Amniotic epithelial cell (primary cell): ENCODE measurements around the gene GJB3.
"Not testable (repeated sequence)": the region's sequence is repeated elsewhere in the genome, so short reads cannot be mapped to it uniquely, and the experiment has no call there.

Source experiments
- DNase-seq: peaks from one replicate; pipeline ENCODE4 v3.0.0-alpha.2; 2010; ENCODE audit warnings: low read depth

Gene GJB3

GRCh38 chr1:34781071-34781843 lies at the start of gene GJB3:
Gene GJB3, plus strand, starts transcription at chr1:34781214. Its CDS starts 3,549 bp downstream, at chr1:34784763.
- DNase-seq = no peak

GRCh38 chr1:34732831-34733230 lies 48.2 kb upstream of the GJB3 start:
- DNase-seq = not testable (repeated sequence)

GRCh38 chr1:34736692-34737091 lies 44.3 kb upstream of the GJB3 start:
- no peak for DNase-seq

- not testable (repeated sequence) for DNase-seq
Observed at GRCh38 chr1:34737236-34737635, 43.8 kb upstream of the GJB3 start.

- DNase-seq = no peak
Observed at GRCh38 chr1:34739613-34740012, 41.4 kb upstream of the GJB3 start.

GRCh38 chr1:34740161-34740868 lies 40.7 kb upstream of the GJB3 start:
- peak; percentile 13 for DNase-seq

- DNase-seq = peak; percentile 34
Observed at GRCh38 chr1:34742667-34743270, 38.2 kb upstream of the GJB3 start.

GRCh38 chr1:34743775-34744174 lies 37.2 kb upstream of the GJB3 start:
- no peak for DNase-seq

- no peak for DNase-seq
Observed at GRCh38 chr1:34744851-34745250, 36.2 kb upstream of the GJB3 start.

GRCh38 chr1:34745666-34746065 lies 35.3 kb upstream of the GJB3 start:
- DNase-seq = no peak

GRCh38 chr1:34746101-34746500 lies 34.9 kb upstream of the GJB3 start:
- DNase-seq = no peak

- no peak for DNase-seq
Observed at GRCh38 chr1:34746785-34747637, 34.0 kb upstream of the GJB3 start.

GRCh38 chr1:34747638-34747941 lies 33.4 kb upstream of the GJB3 start:
- DNase-seq = no peak

- DNase-seq = no peak
Observed at GRCh38 chr1:34749992-34750391, 31.0 kb upstream of the GJB3 start.

- no peak for DNase-seq
Observed at GRCh38 chr1:34750610-34751009, 30.4 kb upstream of the GJB3 start.

- DNase-seq = no peak
Observed at GRCh38 chr1:34753163-34753562, 27.9 kb upstream of the GJB3 start.

- DNase-seq = no peak
Observed at GRCh38 chr1:34754964-34755637, 25.9 kb upstream of the GJB3 start, which contains the start of gene GJB5. Gene GJB5, plus strand, starts transcription at chr1:34755047. Its CDS starts 2,284 bp downstream, at chr1:34757331.

GRCh38 chr1:34755961-34756360 lies 25.1 kb upstream of the GJB3 start:
- DNase-seq = no peak

- no peak for DNase-seq
Observed at GRCh38 chr1:34757386-34757785, 23.6 kb upstream of the GJB3 start.

- no peak for DNase-seq
Observed at GRCh38 chr1:34758751-34759150, 22.3 kb upstream of the GJB3 start.

- DNase-seq = no peak
Observed at GRCh38 chr1:34759503-34760357, 21.3 kb upstream of the GJB3 start, which contains the start of gene GJB4. Gene GJB4, plus strand, starts transcription at chr1:34759740. Its CDS starts 1,515 bp downstream, at chr1:34761255.
